Amygdala (tissue), 56 donors: ENCODE results near the gene PET100.
A peak's percentile ranks its signal among the peaks of the same experiment; 100 is the strongest.

Source experiments
- DNase-seq, 56 donors: peaks; one replicate each; lab custom pipeline; 2025; lab: John Stamatoyannopoulos, UW

PET100 gene, protein sequence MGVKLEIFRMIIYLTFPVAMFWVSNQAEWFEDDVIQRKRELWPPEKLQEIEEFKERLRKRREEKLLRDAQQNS

DNA sequence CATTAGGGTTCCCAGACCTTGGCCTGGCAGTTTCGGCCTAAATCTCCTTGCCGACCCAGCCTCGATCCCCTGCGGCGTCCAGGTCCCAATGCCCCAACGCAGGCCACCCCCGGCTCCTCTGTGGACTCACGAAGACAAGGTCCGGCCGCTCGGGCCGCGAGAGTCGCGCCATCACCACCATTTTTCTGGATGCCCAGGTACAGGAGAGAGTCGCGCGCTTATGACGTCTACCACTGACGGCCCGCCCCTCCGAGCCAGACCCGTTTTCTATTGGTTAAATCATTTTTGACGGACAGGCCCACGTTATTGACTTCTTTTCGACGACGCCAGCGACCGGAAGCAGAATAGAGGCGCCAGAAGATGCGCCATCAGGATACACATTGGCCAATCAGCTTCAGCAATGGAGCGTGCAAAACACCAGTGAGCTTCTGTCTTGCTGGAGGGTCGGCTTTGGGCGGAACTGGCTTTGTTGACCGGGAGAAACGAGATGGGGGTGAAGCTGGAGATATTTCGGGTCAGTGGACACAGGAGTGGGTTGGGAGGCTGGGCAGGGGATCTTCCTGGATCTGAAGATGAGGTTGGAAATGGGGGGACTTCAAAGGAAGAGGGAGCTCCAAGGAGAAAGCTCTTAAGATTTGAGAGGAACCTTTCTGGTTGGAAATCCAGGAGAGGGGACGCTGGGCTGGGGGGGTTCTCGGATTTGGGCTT, at the start of gene PET100, which contains the start of gene XAB2:
Gene PET100 (plus strand): TSS at position 447 of the 708 bp plus-strand sequence. CDS start 41 bp downstream, at position 488.
Gene XAB2 (minus strand): TSS at position 199 of the 708 bp plus-strand sequence. CDS start 18 bp downstream, at position 181.
- peak; percentile 81 to 99 (median 96) for DNase-seq

DNA sequence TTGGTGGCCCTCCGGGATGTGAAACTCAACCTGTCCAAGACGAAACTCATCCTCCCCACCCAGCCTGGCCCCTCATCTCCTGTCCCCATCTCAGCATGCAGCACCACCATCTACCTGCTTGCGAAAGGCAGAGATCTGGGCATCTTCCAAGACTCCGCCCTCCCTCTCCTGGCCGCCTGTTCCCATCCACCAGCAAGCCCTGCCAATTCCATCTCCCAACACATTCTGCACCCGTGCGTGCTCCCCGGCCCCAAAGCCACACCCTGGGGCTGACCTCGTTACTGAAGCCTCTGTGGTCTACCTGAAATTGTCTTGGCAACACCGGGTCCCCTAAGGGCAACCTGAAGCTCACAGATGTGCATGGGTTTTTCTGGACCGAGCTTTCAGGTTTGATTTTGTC, 47.1 kb upstream of the PET100 start:
- DNase-seq: no peak

DNA sequence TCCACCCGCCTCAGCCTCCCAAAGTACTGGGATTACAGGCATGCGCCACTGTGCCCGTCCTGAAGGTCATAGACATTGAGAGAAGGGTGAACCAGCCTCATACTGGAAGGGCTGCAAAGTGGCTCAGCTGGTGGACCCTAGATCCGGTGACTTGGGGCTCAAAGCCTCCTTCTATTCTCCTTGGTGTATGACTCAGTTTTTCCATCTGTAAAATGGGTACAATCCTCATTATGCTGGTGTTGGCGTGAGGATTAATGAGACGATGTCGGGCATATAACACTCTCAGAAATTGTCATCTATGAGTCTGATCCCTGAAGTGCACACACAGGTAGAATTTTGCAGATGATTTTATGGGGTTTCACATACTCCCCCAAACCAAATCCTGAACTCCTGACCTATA, 39.8 kb upstream of the PET100 start:
- DNase-seq: no peak

DNA sequence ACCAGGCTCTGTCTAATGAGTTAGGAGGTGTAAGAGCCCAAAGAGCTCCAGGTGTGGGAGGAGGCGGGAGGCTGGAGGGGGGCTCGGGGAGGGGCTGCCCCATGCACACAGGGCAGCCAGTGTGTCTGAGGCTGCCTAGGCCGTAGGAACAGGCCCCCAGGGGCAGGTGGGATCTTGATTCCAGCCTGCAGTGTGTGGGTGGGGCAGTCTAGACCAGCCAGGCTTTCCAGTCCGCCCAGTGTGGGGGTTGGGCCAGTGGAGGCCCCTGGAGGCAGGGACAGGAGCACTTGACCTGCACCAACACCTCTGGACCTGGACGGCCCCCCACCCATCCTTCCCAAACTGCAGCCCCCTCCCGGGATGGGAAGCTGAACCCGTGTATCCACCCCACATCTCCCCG, 39.3 kb upstream of the PET100 start:
- no peak for DNase-seq

DNA sequence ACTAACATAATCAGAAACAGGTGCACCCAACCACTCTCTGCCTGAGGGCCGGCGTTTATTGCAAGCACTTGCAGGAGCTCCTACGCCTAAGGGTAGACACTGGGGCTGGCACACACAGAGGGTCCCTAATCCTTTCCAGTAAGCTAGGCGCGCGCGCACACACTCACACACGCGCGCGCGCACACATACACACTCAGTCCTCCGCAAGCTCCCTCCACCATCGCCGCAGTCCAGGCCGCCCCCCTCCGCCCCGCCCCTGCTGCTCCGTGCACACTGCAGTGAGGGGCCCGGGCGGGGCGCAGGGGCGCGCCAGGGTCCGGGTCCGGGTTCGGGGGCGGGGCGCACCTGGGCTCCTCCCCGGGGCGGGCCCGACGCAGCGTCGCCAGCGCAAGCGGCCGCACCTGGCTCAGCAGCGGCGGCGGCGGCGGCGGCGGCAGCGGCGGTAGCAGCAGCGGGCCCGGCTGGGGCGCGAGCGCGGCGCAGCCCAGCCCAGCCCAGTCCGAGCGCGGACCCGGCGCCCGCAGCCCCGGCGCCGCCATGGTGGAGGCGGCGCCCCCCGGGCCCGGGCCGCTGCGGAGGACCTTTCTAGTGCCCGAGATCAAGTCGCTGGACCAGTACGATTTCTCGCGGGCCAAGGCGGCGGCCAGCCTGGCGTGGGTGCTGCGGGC, 34.0 kb upstream of the PET100 start, which contains the start of gene CAMSAP3:
Gene CAMSAP3 (plus strand): TSS at position 398 of the 668 bp plus-strand sequence. CDS start 140 bp downstream, at position 538.
- peak in 14 of 56 donors; percentile 3 to 49 (median 14) for DNase-seq

DNA sequence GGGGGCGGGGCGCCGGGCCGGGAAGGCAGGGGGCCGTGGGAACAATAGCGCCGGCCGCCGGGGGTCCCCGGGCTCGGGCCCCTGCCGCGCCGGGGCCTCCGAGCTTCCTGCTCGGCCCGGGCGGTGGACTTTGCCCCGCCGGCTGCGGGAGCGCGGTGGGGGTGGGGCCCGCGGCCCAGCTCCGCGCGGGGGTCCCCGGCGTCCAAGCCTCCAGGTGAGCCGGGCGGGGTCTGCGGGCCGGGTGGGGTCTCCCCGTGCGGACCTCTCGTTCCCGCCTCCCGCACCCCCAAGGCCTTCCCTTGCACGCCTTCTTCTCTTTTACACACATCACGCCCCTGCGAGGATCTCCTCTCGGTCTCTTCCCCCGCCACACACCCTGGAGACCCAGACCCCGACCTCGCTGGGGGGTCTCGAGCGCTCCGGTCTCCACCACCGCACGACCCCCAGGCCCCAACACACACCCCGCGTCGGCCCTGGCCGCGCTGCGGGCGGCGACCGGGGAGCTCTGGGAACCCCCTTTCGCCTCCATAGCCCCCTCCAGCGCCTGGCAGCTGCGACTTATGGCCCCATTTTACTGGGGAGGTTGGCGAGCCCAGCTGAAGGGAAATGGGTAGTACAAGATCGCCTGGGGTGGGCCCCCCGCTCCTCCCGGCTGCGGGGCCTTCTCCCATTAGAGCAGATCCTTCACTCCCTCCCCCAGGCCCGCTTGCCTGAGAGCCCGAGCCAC, 33.2 kb upstream of the PET100 start:
- no peak for DNase-seq

DNA sequence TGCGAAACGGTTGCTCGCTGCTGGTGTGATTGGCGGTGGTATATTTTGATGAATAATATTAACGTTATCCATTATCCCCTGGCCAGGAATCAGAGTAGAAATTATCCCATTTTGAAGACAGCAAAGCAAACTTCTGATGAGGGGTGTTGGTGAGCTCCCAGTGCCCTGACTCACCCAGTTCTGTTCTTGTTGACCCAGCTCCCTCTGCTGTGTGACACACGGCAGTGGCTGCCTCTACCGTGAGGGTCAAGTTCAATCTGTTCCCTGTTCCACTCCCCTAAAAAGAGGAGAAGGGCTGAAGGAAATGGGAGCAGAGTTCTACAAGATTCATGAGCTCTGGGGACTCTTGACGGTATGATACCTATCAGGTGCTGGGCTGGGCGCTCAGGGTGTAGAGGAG, 31.9 kb upstream of the PET100 start:
- DNase-seq: no peak

DNA sequence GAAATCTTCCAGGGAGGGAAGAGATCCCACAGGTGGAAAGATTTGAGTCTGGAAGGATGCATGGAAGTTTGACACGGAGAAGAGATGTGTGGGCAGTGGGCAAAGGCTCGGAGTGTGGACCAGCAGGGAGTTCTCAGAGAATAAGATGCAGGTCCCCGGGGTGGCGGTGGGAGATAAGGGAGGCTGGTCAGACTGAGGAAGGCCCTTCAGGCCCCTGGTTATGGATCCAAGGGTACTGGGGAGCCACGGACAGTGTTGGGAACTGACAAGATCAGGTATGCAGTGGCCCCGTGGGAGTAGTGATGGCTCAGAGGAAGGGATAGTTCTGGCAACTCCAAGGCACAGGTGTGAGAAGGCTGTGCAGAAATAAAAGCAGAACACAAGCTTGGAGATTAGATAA, 31.4 kb upstream of the PET100 start:
- no peak for DNase-seq

DNA sequence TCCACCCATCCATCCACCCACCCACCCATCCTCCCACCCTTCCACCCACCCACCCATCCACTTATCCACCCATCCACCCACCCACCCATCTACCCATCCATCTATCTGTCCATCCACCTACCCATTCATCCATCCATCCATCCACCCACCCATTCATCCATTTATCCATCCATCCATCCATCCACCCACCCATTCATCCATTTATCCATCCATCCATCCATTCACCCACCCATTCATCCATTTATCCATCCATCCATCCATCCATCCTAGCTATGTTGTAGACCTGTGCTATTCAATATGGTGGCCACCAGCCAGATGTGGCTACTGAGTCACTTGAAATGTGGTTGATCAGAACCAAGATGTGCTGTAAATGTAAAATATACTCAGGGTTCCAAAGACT, 28.9 kb upstream of the PET100 start:
- no peak for DNase-seq

DNA sequence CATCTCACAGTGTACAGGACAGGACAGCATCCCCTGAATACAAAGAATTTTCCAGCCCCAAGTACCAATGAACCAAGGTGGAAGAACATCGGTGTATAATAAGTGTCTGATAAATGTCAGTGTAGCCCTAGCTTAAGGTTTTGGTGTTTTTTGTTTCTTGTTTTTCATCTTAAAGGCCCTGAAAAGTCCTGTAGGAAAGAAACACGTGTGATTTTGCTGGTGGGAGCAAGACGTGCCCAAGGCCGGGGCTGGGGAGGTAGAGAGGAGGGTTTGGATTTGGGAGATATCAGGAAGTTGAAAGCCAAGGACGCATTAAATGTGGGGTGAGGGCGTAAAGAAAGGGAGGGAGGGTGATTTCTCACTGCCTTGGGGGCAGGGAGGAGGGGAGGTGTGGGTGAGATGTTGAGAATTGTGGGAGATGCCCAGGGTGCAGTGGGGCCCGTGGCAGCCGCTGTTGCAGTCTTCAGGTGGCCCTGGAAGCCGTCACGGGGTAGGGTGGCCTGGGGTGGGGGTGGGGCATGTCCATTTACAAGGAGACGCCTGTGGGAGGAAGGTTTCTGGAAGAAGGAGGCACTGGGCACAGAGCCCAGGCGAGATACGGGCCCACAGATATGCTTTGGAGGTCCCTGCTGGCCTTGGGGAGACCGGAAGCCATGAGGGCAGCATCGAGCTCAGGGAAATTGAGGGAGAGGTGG, 27.2 kb upstream of the PET100 start:
- DNase-seq: no peak

DNA sequence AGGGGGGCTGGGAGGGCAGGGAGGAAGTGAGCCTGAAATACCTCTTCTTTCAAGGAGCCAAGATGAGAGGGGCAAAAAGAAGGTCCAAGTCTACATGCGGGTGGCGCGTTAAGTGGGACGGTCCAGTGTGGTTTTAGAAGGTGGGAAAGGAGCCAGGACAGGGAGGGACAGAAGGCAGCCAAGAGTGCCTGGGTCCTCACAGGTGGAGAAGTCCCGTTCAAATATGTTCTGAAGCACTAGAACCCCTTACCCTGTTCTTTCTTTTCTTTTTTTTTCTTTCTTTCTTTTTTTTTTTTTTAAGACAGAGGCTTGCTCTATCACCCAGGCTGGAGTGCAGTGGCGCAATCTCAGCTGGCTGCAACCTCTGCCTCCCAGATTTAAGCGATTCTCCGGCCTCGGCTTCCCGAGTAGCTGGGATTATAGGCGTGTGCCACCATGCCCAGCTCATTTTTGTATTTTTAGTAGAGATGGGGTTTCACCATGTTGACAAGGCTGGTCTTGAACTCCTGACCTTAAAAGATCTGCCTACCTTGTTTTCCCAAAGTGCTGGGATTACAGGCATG, 26.6 kb upstream of the PET100 start:
- DNase-seq: no peak

DNA sequence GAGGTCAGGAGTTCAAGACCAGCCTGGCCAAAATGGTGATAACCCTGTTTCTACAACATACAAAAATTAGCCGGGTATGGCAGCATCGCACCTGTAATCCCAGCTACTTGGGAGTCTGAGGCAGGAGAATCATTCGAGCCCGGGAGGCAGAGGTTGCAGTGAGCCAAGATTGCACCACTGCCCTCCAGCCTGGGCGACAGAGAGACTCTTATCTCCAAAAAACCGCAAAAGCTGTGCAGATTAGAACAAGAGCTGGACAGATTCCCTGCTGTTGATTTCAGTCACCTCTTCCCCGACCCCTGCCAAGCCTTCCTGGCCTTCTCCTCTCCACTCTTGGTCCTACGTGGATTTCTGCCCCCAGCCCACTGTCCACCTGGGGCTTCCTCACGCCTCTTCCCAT, 25.7 kb upstream of the PET100 start:
- DNase-seq: no peak

DNA sequence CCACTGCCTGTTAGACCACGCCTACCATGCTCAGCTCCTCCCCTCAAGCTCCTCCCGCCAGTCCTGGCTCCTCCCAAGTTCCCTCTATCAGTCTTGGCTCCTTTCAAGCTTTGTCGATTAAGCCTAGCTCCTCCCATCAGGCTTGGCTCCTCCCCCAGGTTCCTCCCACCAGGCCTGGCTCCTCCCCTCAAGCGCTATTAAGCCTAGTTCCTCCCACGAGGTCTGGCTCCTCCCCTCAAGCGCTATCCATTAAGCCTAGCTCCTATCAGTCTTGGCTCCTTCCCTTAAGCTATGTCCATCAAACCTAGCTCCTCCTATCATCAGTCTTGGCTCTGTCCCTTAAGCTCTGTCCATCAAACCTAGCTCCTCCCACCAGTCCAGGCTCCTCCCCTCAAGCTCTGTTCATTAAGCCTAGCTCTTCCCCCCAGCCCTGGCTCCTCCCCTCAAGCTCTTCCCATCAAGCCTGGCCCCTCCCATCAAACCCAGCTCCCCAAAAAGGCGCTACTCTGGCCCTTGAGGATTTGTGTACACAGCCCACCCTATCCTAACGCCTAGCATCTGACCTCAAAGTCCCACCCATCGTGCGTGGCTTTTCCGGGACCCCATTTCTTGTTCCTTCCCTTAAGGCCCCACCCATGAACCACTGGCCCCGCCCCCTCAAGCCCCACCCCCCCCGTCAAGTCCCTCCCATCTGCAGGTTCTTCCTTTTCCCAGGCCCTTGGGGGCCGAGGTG, 23.9 kb upstream of the PET100 start:
- DNase-seq: no peak

DNA sequence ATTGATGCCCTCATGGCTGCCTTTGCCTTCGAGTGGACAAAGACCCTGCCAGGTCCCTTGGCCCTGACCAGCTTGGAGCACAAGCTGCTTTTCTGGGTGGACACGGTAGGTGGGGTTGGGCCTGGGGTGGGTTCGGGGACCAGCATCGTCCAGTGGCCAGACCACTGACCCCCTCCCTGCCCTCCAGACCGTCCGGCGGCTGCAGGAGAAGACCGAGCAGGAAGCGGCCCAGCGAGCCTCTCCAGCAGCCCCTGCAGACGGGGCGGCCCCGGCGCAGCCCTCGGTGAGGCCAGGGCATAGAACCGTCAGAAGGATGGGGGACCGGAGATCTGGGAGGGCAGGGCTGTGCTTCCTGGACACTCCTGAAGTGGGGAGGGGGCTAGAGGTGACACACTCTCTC, 23.3 kb upstream of the PET100 start:
- no peak for DNase-seq

DNA sequence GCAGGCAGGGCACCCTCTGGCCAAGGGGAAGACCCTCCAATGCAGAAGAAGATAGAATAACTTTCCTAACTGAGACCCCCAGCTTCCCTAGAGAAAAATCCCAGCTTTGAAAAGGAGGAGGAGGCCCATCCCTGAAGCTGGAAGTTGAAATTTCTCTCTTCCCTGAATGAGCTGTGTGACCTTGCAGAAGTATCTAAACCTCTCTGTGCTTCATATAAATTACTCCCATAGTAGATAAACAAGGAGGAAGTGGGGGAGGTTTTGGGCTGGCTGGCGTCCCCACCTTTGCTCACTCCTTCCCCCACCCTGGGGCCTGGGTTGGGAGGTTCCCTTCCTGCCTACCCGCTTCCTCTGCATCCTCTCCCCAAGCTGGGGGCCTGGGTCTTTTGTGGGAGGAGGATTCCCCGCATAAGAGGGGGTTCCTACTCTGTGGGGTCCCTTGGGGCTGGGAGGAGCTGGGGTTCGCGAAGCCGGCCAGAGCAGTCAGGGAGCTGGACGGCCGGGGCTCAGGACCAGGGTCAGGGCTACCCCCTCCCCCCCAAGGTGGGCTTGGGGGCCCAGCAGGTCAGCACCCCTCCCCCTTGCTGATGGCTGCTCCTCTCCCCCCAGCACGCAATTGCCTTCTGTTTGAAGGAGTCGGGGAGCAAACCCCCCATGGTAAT, 22.2 kb upstream of the PET100 start:
- DNase-seq: no peak

DNA sequence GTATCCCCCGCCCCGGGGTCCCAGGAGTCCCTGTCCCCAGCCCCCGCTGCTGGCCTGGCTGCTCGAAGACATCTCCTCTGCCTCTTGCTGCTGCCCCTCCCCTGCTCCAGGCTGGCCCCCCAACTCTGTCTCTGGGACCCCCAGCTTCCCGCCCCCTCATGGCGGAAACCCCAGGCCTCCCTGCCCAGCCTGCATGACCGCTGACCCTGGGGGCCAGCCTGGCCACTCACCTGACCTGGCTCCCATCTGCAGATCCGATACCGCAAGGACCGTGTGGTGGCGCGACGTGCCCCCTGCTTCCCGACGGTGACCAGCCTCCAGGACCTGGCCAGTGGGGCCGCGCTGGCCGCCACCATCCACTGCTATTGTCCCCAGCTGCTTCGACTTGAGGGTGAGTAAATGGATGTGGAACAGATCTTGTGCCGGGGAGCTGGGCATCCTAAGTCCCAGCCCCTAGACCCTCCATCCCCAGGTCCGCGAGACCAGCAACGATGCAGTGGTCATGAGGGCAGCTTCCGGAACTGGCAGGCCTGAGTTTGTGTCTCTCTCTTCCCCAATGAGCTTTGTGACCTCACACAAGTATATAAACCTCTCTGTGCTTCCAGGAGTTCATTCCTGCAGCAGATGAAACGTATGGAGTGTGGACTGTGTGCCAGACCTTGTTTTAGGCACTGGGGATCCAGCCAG, 21.6 kb upstream of the PET100 start:
- no peak for DNase-seq

DNA sequence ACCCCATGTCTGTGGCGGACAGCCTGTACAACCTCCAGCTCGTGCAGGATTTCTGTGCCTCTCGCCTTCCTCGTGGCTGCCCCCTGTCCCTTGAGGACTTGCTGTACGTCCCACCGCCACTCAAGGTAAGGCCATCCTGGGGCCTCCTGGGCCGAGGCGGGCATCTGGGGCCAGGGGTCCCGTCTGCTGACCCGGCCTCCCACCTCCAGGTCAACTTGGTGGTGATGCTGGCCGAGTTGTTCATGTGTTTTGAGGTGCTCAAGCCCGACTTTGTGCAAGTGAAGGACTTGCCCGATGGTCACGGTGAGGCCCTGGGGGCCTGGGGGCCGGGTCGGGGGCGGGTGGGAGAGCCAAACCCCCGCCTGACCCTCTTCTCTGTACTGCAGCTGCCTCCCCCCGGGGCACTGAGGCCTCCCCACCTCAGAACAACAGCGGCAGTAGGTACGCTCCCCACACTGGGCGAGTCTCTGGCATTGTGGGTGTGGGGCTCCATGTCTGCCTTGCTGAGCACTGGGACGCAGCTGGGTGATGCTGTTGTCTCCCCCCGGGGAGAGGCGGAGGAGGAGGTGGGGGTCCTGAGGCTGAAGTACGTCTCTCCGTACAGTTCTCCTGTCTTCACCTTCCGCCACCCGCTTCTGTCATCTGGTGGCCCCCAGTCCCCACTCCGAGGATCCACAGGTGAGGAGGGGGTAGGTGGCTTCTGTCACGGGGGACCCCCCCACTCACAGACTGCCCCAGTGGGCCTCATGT, 18.9 kb upstream of the PET100 start:
- DNase-seq: no peak
